Esophagus squamous epithelium (tissue), 5 donors: ENCODE results near the gene AS3MT. TPM values are rescaled to one million over a fixed set of nuclear protein-coding genes. Genes with fewer than 3 reads are reported as not detected.

Experiments used
- DNase-seq: peaks from one replicate; lab custom pipeline; 2025; lab: John Stamatoyannopoulos, UW
- H3K27ac ChIP-seq, 4 donors: fragments of 200-600 bp; sonication (generic); one replicate each; pipeline ENCODE4 v1.5.1; 2016 to 2019; ENCODE audit warnings: mild to moderate bottlenecking in 1 of 4
- H3K27me3 ChIP-seq, 4 donors: fragments of 200-600 bp; sonication (generic); 1 replicate in 3 of 4; 2 replicates in 1 of 4; pipeline versions ENCODE4 v1.5.1 to v1.6.0; 2017 to 2021; ENCODE audit warnings: antibody characterized with exemption in 1 of 4
- H3K36me3 ChIP-seq, 3 donors: fragments of 200-600 bp; sonication (generic); one replicate each; pipeline ENCODE4 v1.5.1; 2016 to 2019
- H3K4me1 ChIP-seq, 3 donors: fragments of 200-600 bp; sonication (generic); one replicate each; pipeline ENCODE4 v1.5.1; 2017 to 2019
- H3K4me3 ChIP-seq, 4 donors: fragments of 200-600 bp; sonication (generic); 1 replicate in 3 of 4; 2 replicates in 1 of 4; pipeline ENCODE4 v1.5.1; 2016 to 2019; ENCODE audit warnings: mild to moderate bottlenecking in 2 of 4, moderate library complexity in 1 of 4
- H3K9me3 ChIP-seq, 3 donors: fragments of 200-600 bp; sonication (generic); one replicate each; pipeline ENCODE4 v1.5.1; 2016 to 2019
- POLR2A ChIP-seq, 4 donors: fragments of 450-650 bp; IDR thresholded peaks; one replicate each; pipeline ENCODE4 v1.6.1; 2017; ENCODE audit warnings: antibody characterized with exemption in 4 of 4, mild to moderate bottlenecking in 4 of 4, moderate library complexity in 3 of 4
- WGBS, 2 donors: methylation state at CpG; one replicate each; pipeline ENCODE4 v1.1.5; 2018; 5-methylcytosine and 5-hydroxymethylcytosine counted together
- intact Hi-C: fragments of 100-400 bp; cut with DNase I; formaldehyde crosslinking; loops from one replicate; pipeline ENCODE4 v1.15.0; 2022
- total RNA-seq, 4 donors: library from RNA; depleted of rRNA; stranded (reverse); fragments of >200 nt; gene quantifications; one replicate each; pipeline ENCODE4 v1.1.0, GENCODE V29; 2016
- TF ChIP-seq, protein P1 (sequence below), 6 experiments: fragments of 450-650 bp in 4 of 6; fragments of 200-600 bp in 2 of 6; sonication (generic) in 2 of 6; IDR thresholded peaks; one replicate each; pipeline ENCODE4 v1.5.1; 2016 to 2019; ENCODE audit warnings: antibody characterized with exemption in 6 of 6, mild to moderate bottlenecking in 4 of 6, moderate library complexity in 4 of 6
- donor health status: DM: yes; HTN: yes; CAD: no.

AS3MT gene
- total RNA-seq, 4 donors from 2014 or later: 0.44 to 4.4 (median 2.9) TPM

DNA sequence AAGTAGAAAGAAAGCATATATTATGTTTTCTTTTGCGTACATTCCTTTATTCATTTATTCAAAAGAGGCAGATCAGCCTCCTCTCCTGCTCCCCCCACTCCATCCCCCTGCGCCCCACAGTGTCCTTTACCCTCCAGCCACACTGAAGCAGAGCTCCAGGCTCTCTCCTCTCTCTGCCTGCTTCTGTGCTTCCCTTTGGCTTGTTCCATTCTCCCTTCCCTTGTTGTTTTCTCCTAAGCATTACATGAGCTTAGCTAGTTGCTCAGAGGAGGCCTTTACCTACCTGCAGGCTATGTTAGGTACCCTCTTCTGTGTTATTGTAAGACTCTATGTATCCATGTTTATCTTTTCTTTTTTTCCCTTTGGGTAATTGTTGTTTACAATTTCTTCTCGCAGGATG lies 76.2 kb downstream of the AS3MT start:
- TF ChIP-seq, protein P1, sequence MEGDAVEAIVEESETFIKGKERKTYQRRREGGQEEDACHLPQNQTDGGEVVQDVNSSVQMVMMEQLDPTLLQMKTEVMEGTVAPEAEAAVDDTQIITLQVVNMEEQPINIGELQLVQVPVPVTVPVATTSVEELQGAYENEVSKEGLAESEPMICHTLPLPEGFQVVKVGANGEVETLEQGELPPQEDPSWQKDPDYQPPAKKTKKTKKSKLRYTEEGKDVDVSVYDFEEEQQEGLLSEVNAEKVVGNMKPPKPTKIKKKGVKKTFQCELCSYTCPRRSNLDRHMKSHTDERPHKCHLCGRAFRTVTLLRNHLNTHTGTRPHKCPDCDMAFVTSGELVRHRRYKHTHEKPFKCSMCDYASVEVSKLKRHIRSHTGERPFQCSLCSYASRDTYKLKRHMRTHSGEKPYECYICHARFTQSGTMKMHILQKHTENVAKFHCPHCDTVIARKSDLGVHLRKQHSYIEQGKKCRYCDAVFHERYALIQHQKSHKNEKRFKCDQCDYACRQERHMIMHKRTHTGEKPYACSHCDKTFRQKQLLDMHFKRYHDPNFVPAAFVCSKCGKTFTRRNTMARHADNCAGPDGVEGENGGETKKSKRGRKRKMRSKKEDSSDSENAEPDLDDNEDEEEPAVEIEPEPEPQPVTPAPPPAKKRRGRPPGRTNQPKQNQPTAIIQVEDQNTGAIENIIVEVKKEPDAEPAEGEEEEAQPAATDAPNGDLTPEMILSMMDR (IDR thresholded peaks at IDR 0.05): no peak
- no peak for TF ChIP-seq POLR2A (IDR thresholded peaks at IDR 0.05)
- Histone ChIP-seq H3K4me3 (no peak overlapping the region), H3K36me3 (no peaks in the 10 kb centered on the region), H3K27ac (no peak overlapping the region), H3K9me3 (no peaks in the 10 kb centered on the region), H3K27me3 (no peaks in the 10 kb centered on the region), H3K4me1 (no peaks in the 10 kb centered on the region)
- intact Hi-C loops: no loop called here
- WGBS, 2 donors: 89 to 98% methylated on average over 3 of the region's 3 CpGs
- no peak for DNase-seq

DNA sequence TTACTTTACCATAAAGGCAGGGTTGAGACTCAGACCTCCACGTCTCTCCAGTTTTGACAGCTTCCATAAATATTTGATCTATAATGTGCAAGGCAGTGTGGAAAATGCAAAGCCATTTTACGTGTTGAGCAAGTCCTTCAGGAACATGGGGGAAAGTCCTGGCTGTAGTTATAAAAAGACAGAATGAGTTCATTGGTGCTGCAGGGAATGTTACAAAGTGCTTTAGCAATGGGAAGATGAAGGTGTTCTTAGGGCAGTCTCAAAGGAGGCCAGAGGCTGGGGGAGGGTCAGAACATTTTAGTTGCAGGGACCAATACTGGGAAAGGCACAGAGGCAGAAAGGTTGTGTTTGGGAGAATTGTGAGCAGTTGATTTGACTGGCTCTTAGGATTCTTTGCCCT lies 76.7 kb downstream of the AS3MT start:
- H3K4me1 ChIP-seq: no peaks in the 10 kb centered on the region
- H3K9me3 ChIP-seq: no peaks in the 10 kb centered on the region
- H3K4me3 ChIP-seq: no peak overlapping the region
- 94% methylated on average over 2 of the region's 2 CpGs for WGBS, 2 donors
- DNase-seq: no peak
- H3K36me3 ChIP-seq: no peaks in the 10 kb centered on the region
- no peaks in the 10 kb centered on the region for H3K27me3 ChIP-seq
- intact Hi-C loops: no loop called here
- TF ChIP-seq POLR2A (IDR thresholded peaks at IDR 0.05): no peak
- TF ChIP-seq, protein P1 (IDR thresholded peaks at IDR 0.05): no peak
- H3K27ac ChIP-seq: no peak overlapping the region

DNA sequence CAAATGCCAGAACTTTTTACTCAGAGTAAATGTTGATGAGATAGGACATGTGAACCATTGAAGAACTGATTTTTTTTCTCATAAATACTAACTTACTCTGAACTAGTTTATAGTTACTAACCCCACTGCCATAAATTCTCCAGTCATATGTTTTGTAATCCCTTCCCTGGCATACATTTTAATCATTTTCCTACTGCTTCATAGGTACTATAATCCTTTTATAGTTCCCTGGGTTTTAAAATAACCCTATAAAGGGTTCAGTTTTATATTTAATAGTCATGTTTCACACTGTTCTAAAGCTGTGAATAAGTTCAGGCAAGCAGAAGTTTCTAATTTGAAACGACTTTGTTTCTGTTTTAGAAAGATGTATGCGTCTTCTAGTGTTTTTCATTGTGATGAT lies 77.7 kb downstream of the AS3MT start:
- Histone ChIP-seq H3K36me3 (no peaks in the 10 kb centered on the region), H3K4me3 (no peak overlapping the region), H3K27ac (no peak overlapping the region), H3K9me3 (no peaks in the 10 kb centered on the region), H3K4me1 (no peaks in the 10 kb centered on the region), H3K27me3 (no peaks in the 10 kb centered on the region)
- TF ChIP-seq, protein P1 (IDR thresholded peaks at IDR 0.05): no peak
- no peak for TF ChIP-seq POLR2A (IDR thresholded peaks at IDR 0.05)
- no peak for DNase-seq
- intact Hi-C loops: no loop called here
- WGBS, 2 donors: 67 to 73% methylated on average over 2 of the region's 2 CpGs

DNA sequence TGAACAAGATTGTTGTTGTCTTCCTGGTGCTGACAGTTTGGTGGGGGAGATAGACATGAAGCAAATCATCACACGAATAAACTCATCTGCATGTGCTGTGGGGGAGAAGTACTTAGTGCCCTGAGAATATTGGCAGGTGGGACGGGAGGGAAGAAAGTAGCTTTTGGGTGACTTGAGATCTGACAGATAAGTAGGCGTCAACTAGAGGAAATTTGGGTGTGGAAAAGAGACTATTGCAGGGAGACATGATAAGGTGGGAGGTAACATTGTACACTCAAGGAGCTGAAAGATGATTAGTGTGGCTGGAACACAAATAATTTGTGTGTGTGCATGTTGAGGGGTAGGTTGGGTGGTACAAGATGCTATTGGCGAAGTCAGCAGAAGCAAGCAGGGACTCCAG lies 78.9 kb downstream of the AS3MT start:
- Histone ChIP-seq H3K4me3 (no peak overlapping the region), H3K27me3 (no peaks in the 10 kb centered on the region), H3K4me1 (no peaks in the 10 kb centered on the region), H3K27ac (no peak overlapping the region), H3K36me3 (no peaks in the 10 kb centered on the region), H3K9me3 (no peaks in the 10 kb centered on the region)
- TF ChIP-seq, protein P1 (IDR thresholded peaks at IDR 0.05): no peak
- TF ChIP-seq POLR2A (IDR thresholded peaks at IDR 0.05): no peak
- WGBS, 2 donors: 93 to 95% methylated on average over 4 of the region's 4 CpGs
- intact Hi-C loops: no loop called here
- no peak for DNase-seq

DNA sequence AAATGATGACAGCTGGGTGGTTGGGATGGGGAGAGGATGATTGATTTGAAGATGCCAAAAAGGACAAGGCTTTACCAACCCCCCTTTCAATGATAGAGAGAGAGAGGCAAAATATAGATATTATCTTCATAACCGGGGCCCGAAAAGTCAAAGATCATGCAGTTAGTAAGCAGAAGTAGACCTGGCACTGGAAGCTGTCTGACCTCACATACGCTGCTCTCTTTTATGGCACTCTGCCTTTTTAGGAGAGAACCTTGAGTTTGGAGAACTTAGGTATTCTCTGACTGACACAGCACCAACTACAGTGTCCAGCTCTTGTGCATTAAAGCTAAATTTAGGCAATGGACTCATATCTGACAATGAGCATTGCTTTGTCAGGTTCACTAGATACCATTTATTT lies 79.5 kb downstream of the AS3MT start:
- Histone ChIP-seq H3K36me3 (no peaks in the 10 kb centered on the region), H3K27ac (no peak overlapping the region), H3K27me3 (no peaks in the 10 kb centered on the region), H3K4me3 (no peak overlapping the region), H3K4me1 (no peaks in the 10 kb centered on the region), H3K9me3 (no peaks in the 10 kb centered on the region)
- WGBS, 2 donors: 83 to 98% methylated on average over 3 of the region's 3 CpGs
- intact Hi-C loops: no loop called here
- TF ChIP-seq, protein P1 (IDR thresholded peaks at IDR 0.05): no peak
- TF ChIP-seq POLR2A (IDR thresholded peaks at IDR 0.05): no peak
- no peak for DNase-seq
